HEK293 (cell line): ENCODE results near the gene LZTR1.

Experiments
- CTCF ChIA-PET: fragments of 350-600 bp; formaldehyde crosslinking; extraction: SDS; loops from one replicate; lab custom pipeline; 2021; ENCODE audit warnings: antibody characterized with exemption; lab: Yijun Ruan, JAX
- POLR2A ChIA-PET: fragments of 300-600 bp; formaldehyde crosslinking; extraction: SDS; loops from one replicate; lab custom pipeline; 2020; ENCODE audit warnings: antibody characterized with exemption, inconsistent platforms; lab: Yijun Ruan, JAX
- H3K27ac ChIP-seq: fragments of 200-500 bp; sonication (Bioruptor generic); 2 replicates; pipeline ENCODE4 v1.5.1; 2014; ENCODE audit warnings: low read depth, low read length, control low read depth, inconsistent platforms; ENCODE audit errors: extremely low read depth
- H3K36me3 ChIP-seq, 2 experiments: fragments of 200-500 bp in 1 of 2; sonication (Bioruptor generic) in 1 of 2; 1 replicate in 1 of 2; 2 replicates in 1 of 2; pipeline ENCODE4 v1.5.1; 2014 to 2017; ENCODE audit warnings: inconsistent platforms in 2 of 2, low read length in 2 of 2; ENCODE audit not compliant: control insufficient read depth in 2 of 2, insufficient read depth in 1 of 2
- H3K4me1 ChIP-seq: fragments of 200-500 bp; sonication (Bioruptor generic); 2 replicates; pipeline ENCODE4 v1.5.1; 2014; ENCODE audit warnings: mild to moderate bottlenecking, low read length, inconsistent platforms; ENCODE audit not compliant: control insufficient read depth, insufficient read depth
- H3K4me3 ChIP-seq: 2 replicates; pipeline ENCODE4 v1.5.1; 2011; ENCODE audit warnings: low read depth, mild to moderate bottlenecking, control low read depth, low read length, moderate library complexity
- H3K9me3 ChIP-seq: fragments of 200-500 bp; sonication (Bioruptor generic); 2 replicates; pipeline ENCODE4 v1.5.1; 2014; ENCODE audit warnings: low read depth, low read length, inconsistent platforms; ENCODE audit not compliant: control insufficient read depth, insufficient read depth
- KLF10 ChIP-seq: fragments of 450-650 bp; IDR thresholded peaks from 2 replicates; pipeline ENCODE4 v1.5.1; 2018; ENCODE audit warnings: missing biosample characterization, mild to moderate bottlenecking, missing genetic modification characterization
- KLF9 ChIP-seq: fragments of 450-650 bp; formaldehyde crosslinking; IDR thresholded peaks from 2 replicates; pipeline ENCODE4 v1.5.1; 2016; ENCODE audit warnings: missing biosample characterization, missing genetic modification characterization, low read depth
- PRDM6 ChIP-seq: fragments of 450-650 bp; formaldehyde crosslinking; IDR thresholded peaks from 2 replicates; pipeline ENCODE4 v1.5.1; 2017; ENCODE audit warnings: missing biosample characterization, missing genetic modification characterization
- ZNF214 ChIP-seq: fragments of 450-650 bp; formaldehyde crosslinking; IDR thresholded peaks from 2 replicates; pipeline ENCODE4 v1.5.1; 2017; ENCODE audit warnings: missing biosample characterization, mild to moderate bottlenecking, missing genetic modification characterization, borderline replicate concordance
- ZNF221 ChIP-seq: fragments of 450-650 bp; formaldehyde crosslinking; IDR thresholded peaks from 2 replicates; pipeline ENCODE4 v1.5.1; 2017; ENCODE audit warnings: missing biosample characterization, missing genetic modification characterization, borderline replicate concordance
- ZNF248 ChIP-seq: fragments of 450-650 bp; formaldehyde crosslinking; IDR thresholded peaks from 2 replicates; pipeline ENCODE4 v1.5.1; 2017; ENCODE audit warnings: missing biosample characterization, missing genetic modification characterization
- ZNF391 ChIP-seq: fragments of 450-650 bp; formaldehyde crosslinking; IDR thresholded peaks from 2 replicates; pipeline ENCODE4 v1.5.1; 2016; ENCODE audit warnings: low read depth, missing biosample characterization, missing genetic modification characterization, borderline replicate concordance
- ZNF416 ChIP-seq: fragments of 450-650 bp; formaldehyde crosslinking; IDR thresholded peaks from 2 replicates; pipeline ENCODE4 v1.5.1; 2016; ENCODE audit warnings: missing biosample characterization, missing genetic modification characterization
- ZNF423 ChIP-seq: fragments of 450-650 bp; formaldehyde crosslinking; IDR thresholded peaks from 2 replicates; pipeline ENCODE4 v1.5.1; 2016; ENCODE audit warnings: missing biosample characterization, missing genetic modification characterization
- ZNF548 ChIP-seq: fragments of 450-650 bp; formaldehyde crosslinking; IDR thresholded peaks from 2 replicates; pipeline ENCODE4 v1.5.1; 2016; ENCODE audit warnings: missing biosample characterization, missing genetic modification characterization
- ZNF561 ChIP-seq: fragments of 450-650 bp; IDR thresholded peaks from 2 replicates; pipeline ENCODE4 v1.5.1; 2018; ENCODE audit warnings: missing biosample characterization, missing genetic modification characterization, borderline replicate concordance
- ZNF596 ChIP-seq: fragments of 450-650 bp; IDR thresholded peaks from 2 replicates; pipeline ENCODE4 v1.5.0; 2018; ENCODE audit warnings: missing biosample characterization, mild to moderate bottlenecking, missing genetic modification characterization, moderate library complexity
- ZNF777 ChIP-seq: fragments of 450-650 bp; formaldehyde crosslinking; IDR thresholded peaks from 2 replicates; pipeline ENCODE4 v1.5.1; 2017; ENCODE audit warnings: missing biosample characterization, missing genetic modification characterization, borderline replicate concordance
- ZNF792 ChIP-seq: fragments of 450-650 bp; formaldehyde crosslinking; IDR thresholded peaks from 2 replicates; pipeline ENCODE4 v1.5.1; 2016; ENCODE audit warnings: missing biosample characterization, missing genetic modification characterization
- TF ChIP-seq, protein P1 (sequence below): fragments of 450-650 bp; formaldehyde crosslinking; IDR thresholded peaks from 2 replicates; pipeline ENCODE4 v1.5.1; 2016; ENCODE audit warnings: missing biosample characterization, missing genetic modification characterization
- TF ChIP-seq, protein P2 (sequence below): fragments of 450-650 bp; IDR thresholded peaks from 2 replicates; pipeline ENCODE4 v1.5.1; 2018; ENCODE audit warnings: missing biosample characterization, missing genetic modification characterization
- TF ChIP-seq, protein P3 (sequence below): sonication (generic); formaldehyde crosslinking; IDR thresholded peaks from 2 replicates; pipeline ENCODE4 v1.8.1; 2022; ENCODE audit warnings: mild to moderate bottlenecking, moderate library complexity, missing genetic modification reagents
- TF ChIP-seq, protein P4 (sequence below): fragments of 450-650 bp; formaldehyde crosslinking; IDR thresholded peaks from 2 replicates; pipeline ENCODE4 v1.5.0; 2017; ENCODE audit warnings: missing biosample characterization, missing genetic modification characterization, borderline replicate concordance

LZTR1 gene

DNA sequence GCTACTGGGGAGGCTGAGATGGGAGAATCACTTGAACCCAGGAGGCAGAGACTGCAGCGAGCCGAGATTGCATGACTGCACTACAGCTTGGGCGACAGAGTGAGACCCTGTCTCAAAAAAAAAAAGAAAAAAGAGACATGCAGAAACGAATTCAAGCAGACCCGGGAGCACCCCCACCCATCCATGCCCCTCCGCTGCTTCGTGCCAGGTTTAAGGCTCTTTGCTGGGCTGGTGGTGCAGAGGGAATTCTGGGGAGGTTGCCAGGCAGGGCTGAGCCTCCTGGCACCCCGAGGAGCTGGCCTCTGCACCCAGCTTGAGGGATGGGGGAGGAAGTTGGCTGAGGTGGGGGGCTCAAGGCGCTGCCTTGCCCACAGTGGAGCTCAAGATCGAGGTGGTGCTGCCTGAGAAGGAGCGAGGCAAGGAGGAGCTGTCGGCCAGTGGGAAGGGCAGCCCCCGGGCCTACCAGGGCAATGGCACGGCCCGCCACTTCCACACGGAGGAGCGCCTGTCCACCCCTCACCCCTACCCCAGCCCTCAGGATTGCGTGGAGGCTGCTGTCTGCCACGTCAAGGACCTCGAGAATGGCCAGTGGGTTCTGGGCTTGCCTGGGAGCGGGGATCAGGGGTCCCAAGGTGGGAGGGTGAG, 9.0 kb upstream of the LZTR1 start:
- Histone ChIP-seq H3K36me3 (no peaks in the 10 kb centered on the region), H3K4me3 (no peak overlapping the region), H3K4me1 (no peaks in the 10 kb centered on the region), H3K27ac (no peak overlapping the region), H3K9me3 (no peaks in the 10 kb centered on the region)
- TF ChIP-seq KLF9: no peak
- TF ChIP-seq, protein P1, sequence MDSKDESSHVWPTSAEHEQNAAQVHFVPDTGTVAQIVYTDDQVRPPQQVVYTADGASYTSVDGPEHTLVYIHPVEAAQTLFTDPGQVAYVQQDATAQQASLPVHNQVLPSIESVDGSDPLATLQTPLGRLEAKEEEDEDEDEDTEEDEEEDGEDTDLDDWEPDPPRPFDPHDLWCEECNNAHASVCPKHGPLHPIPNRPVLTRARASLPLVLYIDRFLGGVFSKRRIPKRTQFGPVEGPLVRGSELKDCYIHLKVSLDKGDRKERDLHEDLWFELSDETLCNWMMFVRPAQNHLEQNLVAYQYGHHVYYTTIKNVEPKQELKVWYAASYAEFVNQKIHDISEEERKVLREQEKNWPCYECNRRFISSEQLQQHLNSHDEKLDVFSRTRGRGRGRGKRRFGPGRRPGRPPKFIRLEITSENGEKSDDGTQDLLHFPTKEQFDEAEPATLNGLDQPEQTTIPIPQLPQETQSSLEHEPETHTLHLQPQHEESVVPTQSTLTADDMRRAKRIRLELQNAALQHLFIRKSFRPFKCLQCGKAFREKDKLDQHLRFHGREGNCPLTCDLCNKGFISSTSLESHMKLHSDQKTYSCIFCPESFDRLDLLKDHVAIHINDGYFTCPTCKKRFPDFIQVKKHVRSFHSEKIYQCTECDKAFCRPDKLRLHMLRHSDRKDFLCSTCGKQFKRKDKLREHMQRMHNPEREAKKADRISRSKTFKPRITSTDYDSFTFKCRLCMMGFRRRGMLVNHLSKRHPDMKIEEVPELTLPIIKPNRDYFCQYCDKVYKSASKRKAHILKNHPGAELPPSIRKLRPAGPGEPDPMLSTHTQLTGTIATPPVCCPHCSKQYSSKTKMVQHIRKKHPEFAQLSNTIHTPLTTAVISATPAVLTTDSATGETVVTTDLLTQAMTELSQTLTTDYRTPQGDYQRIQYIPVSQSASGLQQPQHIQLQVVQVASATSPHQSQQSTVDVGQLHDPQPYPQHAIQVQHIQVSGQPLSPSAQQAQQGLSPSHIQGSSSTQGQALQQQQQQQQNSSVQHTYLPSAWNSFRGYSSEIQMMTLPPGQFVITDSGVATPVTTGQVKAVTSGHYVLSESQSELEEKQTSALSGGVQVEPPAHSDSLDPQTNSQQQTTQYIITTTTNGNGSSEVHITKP (tag by site-specific recombination): 0 out of 2 replicates have a peak, but pooled peaks have one; percentile 11
- ChIA-PET POLR2A (interaction anchor here (0.6 to 3.4 kb wide), 5 partner anchors 9 to 129 kb away, joined by 4 to 27 read pairs (median 4); partner anchors contain the start of gene LZTR1), CTCF (interaction anchor here (0.6 to 2.0 kb wide), 6 partner anchors 9 to 640 kb away, joined by 3 to 8 read pairs (median 4); partner anchors contain the start of genes CRKL and LZTR1)

GRCh38 chr22:20973634-20974286, 8.3 kb upstream of the LZTR1 start:
- no peaks in the 10 kb centered on the region for H3K36me3 ChIP-seq
- TF ChIP-seq ZNF423 (tag by site-specific recombination) (no peak), ZNF792 (tag by site-specific recombination) (no peak), ZNF777 (tag by site-specific recombination) (no peak), ZNF391 (tag by site-specific recombination) (no peak), ZNF214 (no peak), ZNF561 (tag by site-specific recombination) (no peak), ZNF596 (tag by site-specific recombination) (no peak), ZNF248 (tag by site-specific recombination) (no peak), ZNF416 (tag by site-specific recombination) (no peak), ZNF221 (no peak), PRDM6 (no peak), KLF10 (tag by site-specific recombination) (no peak), ZNF548 (tag by site-specific recombination) (no peak)
- TF ChIP-seq, protein P2, sequence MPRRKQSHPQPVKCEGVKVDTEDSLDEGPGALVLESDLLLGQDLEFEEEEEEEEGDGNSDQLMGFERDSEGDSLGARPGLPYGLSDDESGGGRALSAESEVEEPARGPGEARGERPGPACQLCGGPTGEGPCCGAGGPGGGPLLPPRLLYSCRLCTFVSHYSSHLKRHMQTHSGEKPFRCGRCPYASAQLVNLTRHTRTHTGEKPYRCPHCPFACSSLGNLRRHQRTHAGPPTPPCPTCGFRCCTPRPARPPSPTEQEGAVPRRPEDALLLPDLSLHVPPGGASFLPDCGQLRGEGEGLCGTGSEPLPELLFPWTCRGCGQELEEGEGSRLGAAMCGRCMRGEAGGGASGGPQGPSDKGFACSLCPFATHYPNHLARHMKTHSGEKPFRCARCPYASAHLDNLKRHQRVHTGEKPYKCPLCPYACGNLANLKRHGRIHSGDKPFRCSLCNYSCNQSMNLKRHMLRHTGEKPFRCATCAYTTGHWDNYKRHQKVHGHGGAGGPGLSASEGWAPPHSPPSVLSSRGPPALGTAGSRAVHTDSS (tag by site-specific recombination): no peak
- TF ChIP-seq, protein P3, sequence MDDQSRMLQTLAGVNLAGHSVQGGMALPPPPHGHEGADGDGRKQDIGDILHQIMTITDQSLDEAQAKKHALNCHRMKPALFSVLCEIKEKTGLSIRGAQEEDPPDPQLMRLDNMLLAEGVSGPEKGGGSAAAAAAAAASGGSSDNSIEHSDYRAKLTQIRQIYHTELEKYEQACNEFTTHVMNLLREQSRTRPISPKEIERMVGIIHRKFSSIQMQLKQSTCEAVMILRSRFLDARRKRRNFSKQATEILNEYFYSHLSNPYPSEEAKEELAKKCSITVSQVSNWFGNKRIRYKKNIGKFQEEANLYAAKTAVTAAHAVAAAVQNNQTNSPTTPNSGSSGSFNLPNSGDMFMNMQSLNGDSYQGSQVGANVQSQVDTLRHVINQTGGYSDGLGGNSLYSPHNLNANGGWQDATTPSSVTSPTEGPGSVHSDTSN (CRISPR knock-in tag): no peak
- TF ChIP-seq, protein P4, sequence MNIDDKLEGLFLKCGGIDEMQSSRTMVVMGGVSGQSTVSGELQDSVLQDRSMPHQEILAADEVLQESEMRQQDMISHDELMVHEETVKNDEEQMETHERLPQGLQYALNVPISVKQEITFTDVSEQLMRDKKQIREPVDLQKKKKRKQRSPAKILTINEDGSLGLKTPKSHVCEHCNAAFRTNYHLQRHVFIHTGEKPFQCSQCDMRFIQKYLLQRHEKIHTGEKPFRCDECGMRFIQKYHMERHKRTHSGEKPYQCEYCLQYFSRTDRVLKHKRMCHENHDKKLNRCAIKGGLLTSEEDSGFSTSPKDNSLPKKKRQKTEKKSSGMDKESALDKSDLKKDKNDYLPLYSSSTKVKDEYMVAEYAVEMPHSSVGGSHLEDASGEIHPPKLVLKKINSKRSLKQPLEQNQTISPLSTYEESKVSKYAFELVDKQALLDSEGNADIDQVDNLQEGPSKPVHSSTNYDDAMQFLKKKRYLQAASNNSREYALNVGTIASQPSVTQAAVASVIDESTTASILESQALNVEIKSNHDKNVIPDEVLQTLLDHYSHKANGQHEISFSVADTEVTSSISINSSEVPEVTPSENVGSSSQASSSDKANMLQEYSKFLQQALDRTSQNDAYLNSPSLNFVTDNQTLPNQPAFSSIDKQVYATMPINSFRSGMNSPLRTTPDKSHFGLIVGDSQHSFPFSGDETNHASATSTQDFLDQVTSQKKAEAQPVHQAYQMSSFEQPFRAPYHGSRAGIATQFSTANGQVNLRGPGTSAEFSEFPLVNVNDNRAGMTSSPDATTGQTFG (tag by site-specific recombination): no peak
- TF ChIP-seq, all 188 proteins: peak for 0
- no peak overlapping the region for H3K4me3 ChIP-seq
- ChIA-PET POLR2A (interaction anchor here (1.0 to 3.4 kb wide), 4 partner anchors 8 to 52 kb away, joined by 3 to 27 read pairs (median 4); partner anchors contain the start of gene LZTR1), CTCF (interaction anchor here (0.6 to 1.2 kb wide), 3 partner anchors 47 to 639 kb away, joined by 3 to 4 read pairs (median 3); no protein-coding TSS in a partner anchor)
- no peak overlapping the region for H3K27ac ChIP-seq
- no peaks in the 10 kb centered on the region for H3K4me1 ChIP-seq
- H3K9me3 ChIP-seq: no peaks in the 10 kb centered on the region
